ENCODE data around the gene TLR1.
"Not testable (repeated sequence)": the region's sequence is repeated elsewhere in the genome, so short reads cannot be mapped to it uniquely, and the experiment has no call there.

TLR1 gene

GRCh38 chr4:38804654-38805295 lies at the start of gene TLR1:
TSS of gene TLR1 (minus strand) at chr4:38804791. CDS start at chr4:38798831, 5,960 bp downstream.
- DNase-seq = peak; percentile 55

DNA sequence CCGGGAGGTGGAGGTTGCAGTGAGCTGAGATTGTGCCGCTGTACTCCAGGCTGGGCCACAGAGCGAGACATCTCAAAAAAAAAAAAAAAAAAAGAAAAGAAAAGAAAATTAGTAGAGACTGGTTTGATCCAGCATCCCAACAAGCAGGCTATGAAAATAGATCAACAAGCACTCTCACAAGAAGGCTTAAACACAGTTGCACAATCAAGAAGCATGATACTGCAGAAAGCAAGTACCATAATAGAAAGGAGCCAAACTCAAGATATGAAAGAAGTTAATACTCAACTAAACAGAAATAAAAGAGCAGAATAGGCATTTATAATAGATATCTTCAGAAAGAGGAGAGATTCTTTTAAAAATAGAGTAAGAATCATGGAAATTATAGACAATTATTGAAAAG lies 41.4 kb upstream of the TLR1 start:
- DNase-seq = no peak

DNA sequence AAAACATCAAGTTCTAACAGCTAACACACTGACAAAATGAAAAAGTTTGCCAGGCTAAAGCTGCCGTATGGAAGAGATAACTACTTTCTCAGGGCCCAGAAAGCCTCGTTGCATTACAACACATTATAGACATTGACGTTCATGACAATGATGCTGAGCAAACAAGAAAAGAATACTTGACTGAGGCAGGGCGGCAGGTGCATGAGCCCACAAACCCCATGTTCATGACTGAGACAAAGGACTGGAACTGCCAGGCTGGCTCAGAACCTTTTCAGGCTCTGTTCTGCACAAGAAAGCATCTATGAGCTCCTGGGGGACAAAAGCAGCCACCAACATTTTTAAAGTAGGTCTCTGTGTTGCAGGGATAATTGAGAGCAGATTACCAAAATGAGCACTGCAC lies 38.4 kb upstream of the TLR1 start:
- no peak for DNase-seq

- peak; percentile 61 for DNase-seq
Observed at GRCh38 chr4:38837849-38838248, 33.3 kb upstream of the TLR1 start.

GRCh38 chr4:38837334-38837733 lies 32.7 kb upstream of the TLR1 start:
- no peak for DNase-seq

DNA sequence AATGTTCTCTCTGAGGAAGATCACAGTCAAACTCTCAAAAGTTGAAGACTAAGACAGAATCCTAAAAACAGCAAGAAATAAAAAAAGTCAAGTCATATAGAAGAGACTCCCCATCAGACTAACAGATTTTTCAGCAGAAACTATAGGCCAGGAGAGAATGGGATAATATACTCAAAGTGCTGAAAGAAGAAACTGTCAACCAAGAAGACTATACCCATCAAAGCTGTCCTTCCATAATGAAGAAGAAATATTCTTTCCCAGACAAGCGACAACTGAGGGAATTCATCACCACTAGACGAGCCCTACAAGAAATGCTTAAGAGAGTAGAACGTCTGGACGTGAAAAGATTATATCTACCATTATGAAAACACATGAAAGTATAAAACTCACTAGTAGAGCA lies 30.0 kb upstream of the TLR1 start:
- no peak for DNase-seq

- DNase-seq = no peak
Observed at GRCh38 chr4:38832624-38833528, 28.3 kb upstream of the TLR1 start.

DNA sequence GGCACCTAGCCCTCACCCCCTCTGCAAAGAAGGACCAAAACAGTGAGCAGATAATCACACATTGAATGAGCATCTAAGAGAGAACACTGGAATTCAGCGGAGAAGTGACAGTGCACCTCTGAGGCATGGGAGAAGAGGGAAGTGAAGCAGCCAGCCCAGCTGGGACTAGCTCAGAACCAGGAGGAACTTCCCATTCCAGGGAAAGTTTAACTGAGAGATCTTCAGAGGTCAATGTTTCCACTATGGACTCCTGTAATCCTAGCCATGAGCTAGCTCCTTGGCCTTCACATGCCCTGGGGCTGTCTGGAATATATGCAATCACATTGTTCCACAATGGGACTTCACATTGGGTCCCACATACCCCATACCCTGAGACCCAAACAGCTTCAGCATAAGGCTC lies 27.6 kb upstream of the TLR1 start:
- DNase-seq = no peak

DNA sequence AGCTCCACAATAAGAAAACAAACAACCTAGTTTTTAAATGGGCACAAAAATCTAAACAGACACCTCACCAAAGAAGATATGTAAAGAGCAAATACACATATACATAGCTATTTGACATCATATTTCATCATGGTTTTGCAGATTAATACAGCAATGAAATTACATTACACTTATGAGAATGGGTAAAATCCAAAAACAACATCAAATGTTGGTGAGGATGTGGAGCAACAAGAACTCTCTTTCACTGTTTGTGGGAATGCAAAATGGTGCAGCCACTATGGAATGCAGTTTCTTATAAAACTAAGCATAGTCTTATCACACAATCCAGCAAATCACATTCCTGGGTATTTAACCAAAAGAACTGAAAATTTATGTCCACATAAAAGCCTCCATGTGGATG lies 27.1 kb upstream of the TLR1 start:
- peak; percentile 54 for DNase-seq

- DNase-seq = no peak
Observed at GRCh38 chr4:38829237-38829636, 24.6 kb upstream of the TLR1 start.

GRCh38 chr4:38823766-38824165 lies 19.2 kb upstream of the TLR1 start:
- DNase-seq = no peak

GRCh38 chr4:38822748-38823303 lies 18.2 kb upstream of the TLR1 start:
- no peak for DNase-seq

- DNase-seq = no peak
Observed at GRCh38 chr4:38821739-38822138, 17.1 kb upstream of the TLR1 start.

DNA sequence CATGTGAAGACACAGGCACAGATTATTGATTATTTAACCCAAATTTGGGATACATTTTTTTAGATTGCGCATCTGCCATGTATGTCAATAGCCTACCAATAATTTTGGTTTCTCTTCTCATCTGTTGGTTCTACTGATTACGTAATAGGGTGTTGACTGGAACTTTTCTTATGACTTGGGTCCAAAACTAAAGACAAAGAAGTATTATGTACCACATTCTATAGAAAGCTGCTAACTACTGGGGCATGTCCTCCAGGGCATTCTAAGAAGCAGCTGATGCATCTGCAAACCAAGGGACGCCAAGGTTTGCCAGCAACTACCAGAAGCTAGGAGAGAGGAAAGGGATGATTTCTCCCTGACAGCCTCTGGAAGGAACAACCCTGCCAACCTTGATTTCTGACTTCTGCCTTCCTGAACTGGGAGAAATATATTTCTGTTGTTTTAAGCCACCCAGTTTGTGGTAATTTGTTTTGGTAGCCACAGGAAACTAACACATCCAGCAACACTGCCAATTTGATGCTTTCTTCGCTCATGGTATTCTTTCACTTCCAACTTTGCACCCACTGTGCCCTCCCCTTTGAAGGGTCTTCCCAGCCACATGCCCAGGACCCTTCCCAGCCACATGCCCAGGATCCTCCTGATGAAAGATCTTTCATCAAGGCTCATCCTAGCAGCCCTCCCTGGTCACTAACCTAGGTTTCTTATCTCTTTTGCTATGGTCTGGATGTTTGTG lies 15.9 kb upstream of the TLR1 start:
- no peak for DNase-seq

GRCh38 chr4:38819569-38819968 lies 15.0 kb upstream of the TLR1 start:
- DNase-seq = peak; percentile 66

DNA sequence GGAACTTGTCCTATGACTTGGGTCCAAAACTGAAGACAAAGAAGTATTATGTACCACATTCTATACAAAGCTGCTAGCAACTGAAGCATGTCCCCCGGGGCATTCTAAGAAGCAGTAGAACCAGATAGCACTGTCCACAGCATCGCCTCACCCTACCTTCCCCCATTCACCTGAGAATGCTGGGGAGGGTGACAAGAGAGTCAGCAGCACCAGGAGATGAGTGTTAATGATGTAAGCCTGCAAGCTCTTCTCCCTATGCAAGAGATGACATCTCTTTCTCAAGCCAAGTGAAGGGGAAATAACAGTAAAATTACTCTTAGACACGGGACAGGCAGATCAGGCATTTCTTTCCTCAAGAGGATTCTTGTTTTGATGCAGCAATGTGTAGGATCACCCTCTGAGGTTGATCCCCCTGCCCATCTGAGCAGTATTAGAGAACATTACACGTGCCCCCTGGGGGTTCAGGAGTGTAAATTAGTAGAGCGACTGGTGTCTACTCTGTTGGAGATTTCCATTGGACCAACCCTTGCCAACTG lies 13.9 kb upstream of the TLR1 start:
- no peak for DNase-seq

GRCh38 chr4:38815885-38816782 lies 11.5 kb upstream of the TLR1 start:
- no peak for DNase-seq

- DNase-seq = no peak
Observed at GRCh38 chr4:38814386-38814785, 9.8 kb upstream of the TLR1 start.

- no peak for DNase-seq
Observed at GRCh38 chr4:38811297-38811696, 6.7 kb upstream of the TLR1 start.

DNA sequence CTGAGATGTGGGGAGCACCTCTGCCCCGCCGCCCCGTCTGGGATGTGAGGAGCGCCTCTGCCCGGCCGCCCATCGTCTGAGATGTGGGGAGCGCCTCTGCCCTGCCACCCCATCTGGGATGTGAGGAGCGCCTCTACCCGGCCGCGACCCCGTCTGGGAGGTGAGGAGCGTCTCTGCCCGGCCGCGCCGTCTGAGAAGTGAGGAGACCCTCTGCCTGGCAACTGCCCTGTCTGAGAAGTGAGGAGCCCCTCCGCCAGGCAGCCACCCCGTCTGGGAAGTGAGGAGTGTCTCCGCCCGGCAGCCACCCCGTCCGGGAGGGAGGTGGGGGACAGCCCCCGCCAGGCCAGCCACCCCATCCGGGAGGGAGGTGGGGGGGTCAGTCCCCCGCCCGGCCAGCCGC lies 2.9 kb upstream of the TLR1 start:
- not testable (repeated sequence) for DNase-seq

DNA sequence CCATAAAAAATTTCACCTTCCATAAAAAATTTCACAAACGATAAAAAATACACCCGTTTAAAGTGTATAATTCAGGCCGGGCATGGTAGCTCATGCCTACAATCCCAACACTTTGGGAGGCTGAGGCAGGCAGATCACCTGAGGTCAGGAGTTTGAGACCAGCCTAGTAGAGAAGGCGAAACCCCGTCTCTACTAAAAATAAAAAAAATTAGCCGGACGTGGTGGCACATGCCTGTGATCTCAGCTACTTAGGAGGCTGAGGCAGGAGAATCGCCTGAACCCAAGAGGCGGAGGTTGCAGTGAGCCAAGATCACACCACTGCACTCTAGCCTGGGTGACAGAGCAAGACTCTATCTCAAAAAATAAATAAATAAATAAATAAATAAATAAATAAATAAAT lies 1.7 kb upstream of the TLR1 start:
- DNase-seq = not testable (repeated sequence)
